ENCODE data around the gene RPL39L. TPM values are rescaled to one million over a fixed set of nuclear protein-coding genes. Genes with fewer than 3 reads are reported as not detected.
A peak's percentile ranks its signal among the peaks of the same experiment; 100 is the strongest.

Gene RPL39L
- total and polyA plus RNA-seq, 4 experiments from 2014 or later = 2.6 to 15.7 (median 5.4) TPM

DNA sequence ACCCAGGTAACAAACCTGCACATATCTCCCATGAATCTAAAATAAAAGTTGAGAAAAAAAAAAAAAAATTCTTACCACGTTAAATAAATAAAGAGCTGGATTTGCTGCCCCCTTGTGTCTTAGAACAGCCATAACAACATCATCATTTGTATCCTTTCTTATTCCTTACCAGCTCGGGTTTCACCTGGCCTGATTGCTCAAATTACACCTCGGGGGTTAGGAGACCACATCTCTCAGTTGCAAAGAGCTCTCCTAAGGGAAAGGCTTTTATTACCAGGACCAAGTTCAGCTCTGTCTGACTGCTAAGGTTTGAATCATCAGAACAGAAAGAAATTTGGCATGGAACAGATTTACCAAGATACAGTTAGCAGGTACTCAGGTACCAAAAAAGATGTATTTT, 25.8 kb upstream of the RPL39L start:
- Mint-ChIP-seq H3K36me3 (no peaks in the 10 kb centered on the region), H3K27ac (no peak overlapping the region), H3K27me3 (peaks cover 6 to 7% of the 10 kb centered on the region in 2 donors), H3K4me3 (no peak overlapping the region), H3K4me1 (peaks cover 0 to 10% (median 5%) of the 10 kb centered on the region in 4 donors), H3K9me3 (peaks cover 0 to 5% (median 0%) of the 10 kb centered on the region in 8 donors)
- CTCF ChIA-PET (ENCODE audit: partially characterized antibody) = interaction anchor here (0.7 to 8.9 kb wide), 37 partner anchors 11 to 1180 kb away, joined by 3 to 178 read pairs (median 4); partner anchors contain the start of genes RPL39L and ST6GAL1
- H3K9me3 ChIP-seq (ENCODE audit: control insufficient read depth in 1 of 2, low read length in 2 of 2) = no peaks in the 10 kb centered on the region
- no peak overlapping the region for H3K27ac ChIP-seq (ENCODE audit: low read depth, low read length)
- no peaks in the 10 kb centered on the region for H3K36me3 ChIP-seq (ENCODE audit: insufficient read depth, low read length)
- H3K27me3 ChIP-seq (ENCODE audit: insufficient read depth, low read length) = no peaks in the 10 kb centered on the region
- H3K4me3 ChIP-seq (ENCODE audit: low read length in 2 of 2) = no peak overlapping the region
- peaks cover 4% of the 10 kb centered on the region for H3K4me1 ChIP-seq (ENCODE audit: insufficient read depth, low read length)
- DNase-seq = peak; percentile 66 to 73 (median 70)
- intact Hi-C loops (cut with micrococcal nuclease) = loop anchor here (1.0 to 5.0 kb wide), 6 partner anchors 14 to 548 kb away; partner anchors contain the start of genes RPL39L and ST6GAL1
- POLR2A ChIA-PET (ENCODE audit: partially characterized antibody) = interaction anchor here (0.6 to 1.7 kb wide), 13 partner anchors 14 to 592 kb away, joined by 3 to 8 read pairs (median 3); partner anchors contain the start of genes EIF4A2 and RPL39L

DNA sequence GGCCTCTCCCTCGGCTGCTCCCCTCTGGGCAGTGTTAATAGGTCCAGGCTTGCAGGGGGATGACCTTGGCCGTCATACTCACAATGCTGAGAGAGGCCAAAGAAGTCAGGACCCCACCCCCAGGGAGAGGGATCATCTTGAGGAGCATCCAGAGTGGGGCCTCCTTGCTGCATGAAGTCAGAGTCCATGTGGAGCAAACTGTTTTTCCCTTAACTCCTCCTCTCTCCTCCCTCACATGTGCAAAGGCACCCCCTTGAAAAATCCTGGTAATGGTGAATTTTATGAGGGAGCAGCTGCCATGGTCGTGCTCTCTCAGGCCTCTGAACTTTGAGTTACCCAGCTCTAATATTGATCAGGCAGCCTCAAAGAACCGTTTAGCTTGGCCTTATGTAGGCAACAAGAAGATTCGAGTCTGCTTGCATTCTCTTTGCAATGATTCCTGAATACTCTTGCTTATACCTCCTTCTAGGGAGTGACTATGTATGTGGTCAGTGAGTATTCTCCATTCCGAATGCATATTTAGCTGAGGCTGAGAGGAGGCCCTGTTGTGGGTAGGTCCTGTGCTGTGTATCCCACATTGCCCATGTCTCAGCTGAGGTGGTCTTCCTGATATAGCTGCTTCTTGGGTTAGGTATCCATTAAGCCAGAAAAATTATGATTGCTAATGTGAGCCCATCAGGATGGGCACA, 23.1 kb upstream of the RPL39L start:
- POLR2A ChIA-PET (ENCODE audit: partially characterized antibody) = interaction anchor here (1.2 to 1.3 kb wide), 2 partner anchors 48 to 231 kb away, joined by 3 to 5 read pairs; no protein-coding TSS in a partner anchor
- H3K4me3 ChIP-seq (ENCODE audit: low read length in 2 of 2) = no peak overlapping the region
- no peak overlapping the region for H3K4me3 Mint-ChIP-seq
- peaks cover 0 to 14% (median 3%) of the 10 kb centered on the region in 8 donors for H3K9me3 Mint-ChIP-seq
- H3K4me1 ChIP-seq (ENCODE audit: insufficient read depth, low read length) = no peaks in the 10 kb centered on the region
- no peaks in the 10 kb centered on the region for H3K27me3 ChIP-seq (ENCODE audit: insufficient read depth, low read length)
- H3K36me3 Mint-ChIP-seq = no peaks in the 10 kb centered on the region
- intact Hi-C loops (cut with micrococcal nuclease) = no loop called here
- CTCF ChIA-PET (ENCODE audit: partially characterized antibody) = interaction anchor here (0.9 to 8.9 kb wide), 6 partner anchors 23 to 547 kb away, joined by 3 to 178 read pairs (median 18); partner anchors contain the start of gene RPL39L
- H3K27me3 Mint-ChIP-seq = peaks cover 6 to 7% of the 10 kb centered on the region in 2 donors
- DNase-seq = no peak
- no peak overlapping the region for H3K27ac Mint-ChIP-seq
- no peaks in the 10 kb centered on the region for H3K9me3 ChIP-seq (ENCODE audit: control insufficient read depth in 1 of 2, low read length in 2 of 2)
- H3K27ac ChIP-seq (ENCODE audit: low read depth, low read length) = no peak overlapping the region
- no peaks in the 10 kb centered on the region for H3K36me3 ChIP-seq (ENCODE audit: insufficient read depth, low read length)
- peaks cover 0 to 2% (median under 1%) of the 10 kb centered on the region in 4 donors for H3K4me1 Mint-ChIP-seq

DNA sequence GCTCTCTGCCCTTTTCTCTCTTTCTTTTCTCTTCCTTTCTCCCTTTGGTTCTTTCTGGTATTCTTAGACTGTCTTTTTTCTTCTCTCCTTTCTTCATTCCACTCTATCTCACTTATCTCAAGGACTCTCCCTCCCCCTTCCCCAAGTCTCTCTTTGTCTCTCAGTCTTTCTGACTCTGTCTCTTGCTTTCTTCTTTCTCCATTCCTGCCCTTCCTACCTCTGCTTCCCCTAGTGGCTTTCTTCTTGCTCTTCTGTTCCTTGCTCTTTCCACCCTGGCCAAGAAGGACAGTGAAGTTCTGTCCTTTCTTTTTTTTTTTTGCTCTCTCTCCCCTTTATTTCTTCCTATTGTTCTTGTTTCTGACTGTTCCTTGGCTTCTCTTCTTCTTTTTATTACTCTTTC, 22.3 kb upstream of the RPL39L start:
- DNase-seq = no peak
- H3K27me3 ChIP-seq (ENCODE audit: insufficient read depth, low read length) = no peaks in the 10 kb centered on the region
- no peaks in the 10 kb centered on the region for H3K4me1 ChIP-seq (ENCODE audit: insufficient read depth, low read length)
- H3K4me3 ChIP-seq (ENCODE audit: low read length in 2 of 2) = no peak overlapping the region
- H3K27me3 Mint-ChIP-seq = peaks cover 6 to 7% of the 10 kb centered on the region in 2 donors
- no peaks in the 10 kb centered on the region for H3K9me3 ChIP-seq (ENCODE audit: control insufficient read depth in 1 of 2, low read length in 2 of 2)
- H3K36me3 ChIP-seq (ENCODE audit: insufficient read depth, low read length) = no peaks in the 10 kb centered on the region
- no peaks in the 10 kb centered on the region for H3K36me3 Mint-ChIP-seq
- peaks cover 0 to 14% (median 1%) of the 10 kb centered on the region in 8 donors for H3K9me3 Mint-ChIP-seq
- no peak overlapping the region for H3K4me3 Mint-ChIP-seq
- H3K27ac Mint-ChIP-seq = peak overlapping the region in 1 of 7 donors; percentile 34
- no peak overlapping the region for H3K27ac ChIP-seq (ENCODE audit: low read depth, low read length)
- peaks cover 0 to 2% (median under 1%) of the 10 kb centered on the region in 4 donors for H3K4me1 Mint-ChIP-seq
- ChIA-PET POLR2A (ENCODE audit: partially characterized antibody) (no interaction called here), CTCF (ENCODE audit: partially characterized antibody) (interaction anchor here (1.4 to 8.9 kb wide), 3 partner anchors 22 to 50 kb away, joined by 3 to 178 read pairs (median 15); partner anchors contain the start of gene RPL39L)
- intact Hi-C loops (cut with micrococcal nuclease) = no loop called here

DNA sequence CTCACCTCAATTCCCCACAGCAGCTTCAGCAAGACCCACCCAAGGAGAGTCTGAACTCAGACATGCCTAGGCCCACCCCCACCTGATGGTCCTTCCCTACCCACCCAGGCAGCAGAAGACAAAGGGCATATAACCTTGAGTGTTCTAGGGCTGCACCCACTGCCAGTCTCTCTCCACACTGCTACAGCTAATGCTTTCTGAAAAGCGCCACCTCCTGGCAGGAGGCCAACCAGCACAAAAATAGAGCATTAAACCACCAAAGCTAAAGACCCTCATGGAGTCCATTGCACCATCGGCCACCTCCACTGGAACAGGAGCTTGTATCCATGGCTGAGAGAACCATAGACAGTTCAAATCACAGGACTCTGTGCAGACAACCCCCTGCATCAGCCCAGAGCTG, 11.3 kb upstream of the RPL39L start:
- no peaks in the 10 kb centered on the region for H3K36me3 ChIP-seq (ENCODE audit: insufficient read depth, low read length)
- ChIA-PET CTCF (ENCODE audit: partially characterized antibody) (interaction anchor here (1.0 to 8.9 kb wide), 22 partner anchors 9 to 329 kb away, joined by 3 to 235 read pairs (median 6); partner anchors contain the start of gene RPL39L), POLR2A (ENCODE audit: partially characterized antibody) (interaction anchor here (0.7 to 2.6 kb wide), 6 partner anchors 11 to 342 kb away, joined by 3 to 28 read pairs (median 4); partner anchors contain the start of gene RPL39L)
- Mint-ChIP-seq H3K36me3 (peaks cover 0 to 3% of the 10 kb centered on the region in 2 donors), H3K27me3 (peaks cover 6 to 13% of the 10 kb centered on the region in 2 donors), H3K9me3 (peaks cover 0 to 12% (median 7%) of the 10 kb centered on the region in 8 donors), H3K4me3 (no peak overlapping the region), H3K4me1 (peaks cover 0 to 6% (median under 1%) of the 10 kb centered on the region in 4 donors), H3K27ac (no peak overlapping the region)
- intact Hi-C loops (cut with micrococcal nuclease) = loop anchor here (1.0 to 2.0 kb wide), 5 partner anchors 11 to 301 kb away; partner anchors contain the start of gene RPL39L
- DNase-seq = peak; percentile 47 to 61 (median 55)
- H3K9me3 ChIP-seq (ENCODE audit: control insufficient read depth in 1 of 2, low read length in 2 of 2) = no peaks in the 10 kb centered on the region
- no peak overlapping the region for H3K4me3 ChIP-seq (ENCODE audit: low read length in 2 of 2)
- H3K4me1 ChIP-seq (ENCODE audit: insufficient read depth, low read length) = no peaks in the 10 kb centered on the region
- no peaks in the 10 kb centered on the region for H3K27me3 ChIP-seq (ENCODE audit: insufficient read depth, low read length)
- H3K27ac ChIP-seq (ENCODE audit: low read depth, low read length) = no peak overlapping the region

DNA sequence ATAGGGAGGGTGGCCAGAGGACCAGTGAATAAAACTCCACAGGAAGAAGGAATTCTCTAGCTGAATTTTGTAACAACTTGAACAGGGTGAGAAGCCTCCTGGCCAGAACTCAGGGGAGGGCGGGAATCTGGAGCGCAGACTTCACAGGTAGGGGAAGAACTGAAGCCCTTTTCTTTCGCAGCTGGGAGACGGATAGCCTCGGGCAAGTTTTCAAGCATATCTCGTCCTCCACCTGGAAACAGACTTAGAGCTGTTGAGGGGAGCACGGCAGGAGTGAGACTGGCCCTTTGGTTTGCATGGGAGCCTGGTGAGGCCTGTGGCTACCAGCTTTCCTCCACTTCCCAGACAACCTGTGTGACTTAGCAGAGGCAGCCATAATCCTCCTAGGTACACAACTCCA, 10.9 kb upstream of the RPL39L start:
- Histone ChIP-seq H3K27me3 (ENCODE audit: insufficient read depth, low read length) (no peaks in the 10 kb centered on the region), H3K4me1 (ENCODE audit: insufficient read depth, low read length) (no peaks in the 10 kb centered on the region), H3K36me3 (ENCODE audit: insufficient read depth, low read length) (no peaks in the 10 kb centered on the region), H3K9me3 (ENCODE audit: control insufficient read depth in 1 of 2, low read length in 2 of 2) (no peaks in the 10 kb centered on the region), H3K27ac (ENCODE audit: low read depth, low read length) (no peak overlapping the region), H3K4me3 (ENCODE audit: low read length in 2 of 2) (no peak overlapping the region)
- Mint-ChIP-seq H3K36me3 (peaks cover under 1 to 3% of the 10 kb centered on the region in 2 donors), H3K9me3 (peaks cover 0 to 15% (median 10%) of the 10 kb centered on the region in 8 donors), H3K27me3 (peaks cover 6 to 13% of the 10 kb centered on the region in 2 donors), H3K27ac (no peak overlapping the region), H3K4me1 (peaks cover 0 to 6% (median under 1%) of the 10 kb centered on the region in 4 donors), H3K4me3 (no peak overlapping the region)
- DNase-seq = no peak
- ChIA-PET POLR2A (ENCODE audit: partially characterized antibody) (interaction anchor here (0.7 to 2.6 kb wide), 4 partner anchors 11 to 341 kb away, joined by 3 to 28 read pairs (median 10); partner anchors contain the start of gene RPL39L), CTCF (ENCODE audit: partially characterized antibody) (interaction anchor here (0.7 to 8.9 kb wide), 20 partner anchors 10 to 329 kb away, joined by 3 to 235 read pairs (median 6); partner anchors contain the start of gene RPL39L)
- intact Hi-C loops (cut with micrococcal nuclease) = loop anchor here (1.0 to 2.0 kb wide), 5 partner anchors 11 to 301 kb away; partner anchors contain the start of gene RPL39L

DNA sequence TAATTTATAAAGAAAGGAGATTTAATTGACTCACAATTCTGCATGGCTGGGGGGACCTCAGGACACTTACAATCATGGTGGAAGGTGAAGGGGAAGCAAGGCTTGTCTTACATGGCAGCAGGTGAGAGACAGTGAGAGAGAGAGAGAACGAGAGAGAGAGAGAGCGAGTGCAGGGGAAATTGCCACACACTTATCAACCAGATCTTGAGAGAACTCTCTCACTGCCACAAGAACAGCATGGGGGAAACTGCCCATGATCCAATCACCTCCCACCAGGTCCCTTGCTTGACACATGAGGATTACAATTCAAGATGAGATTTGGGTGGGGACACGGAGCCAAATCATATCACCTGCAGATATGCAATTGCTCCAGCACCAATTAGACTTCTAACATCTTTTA, 7.1 kb upstream of the RPL39L start:
- ChIA-PET CTCF (ENCODE audit: partially characterized antibody) (no interaction called here), POLR2A (ENCODE audit: partially characterized antibody) (no interaction called here)
- Histone ChIP-seq H3K9me3 (ENCODE audit: control insufficient read depth in 1 of 2, low read length in 2 of 2) (peaks cover 0 to 7% of the 10 kb centered on the region in 2 donors), H3K27ac (ENCODE audit: low read depth, low read length) (no peak overlapping the region), H3K36me3 (ENCODE audit: insufficient read depth, low read length) (no peaks in the 10 kb centered on the region), H3K4me1 (ENCODE audit: insufficient read depth, low read length) (no peaks in the 10 kb centered on the region), H3K4me3 (ENCODE audit: low read length in 2 of 2) (no peak overlapping the region), H3K27me3 (ENCODE audit: insufficient read depth, low read length) (no peaks in the 10 kb centered on the region)
- Mint-ChIP-seq H3K9me3 (peaks cover 5 to 33% (median 24%) of the 10 kb centered on the region in 8 donors), H3K36me3 (peaks cover 11 to 12% of the 10 kb centered on the region in 2 donors), H3K27me3 (peaks cover 3 to 7% of the 10 kb centered on the region in 2 donors), H3K4me1 (peaks cover 0 to 6% (median under 1%) of the 10 kb centered on the region in 4 donors), H3K4me3 (no peak overlapping the region), H3K27ac (no peak overlapping the region)
- DNase-seq = no peak
- intact Hi-C loops (cut with micrococcal nuclease) = no loop called here
